Measurements from ENCODE around the gene KRTAP4-8. TPM values are rescaled to one million over a fixed set of nuclear protein-coding genes. Genes with fewer than 3 reads are reported as not detected.
"Not testable (repeated sequence)": the region's sequence is repeated elsewhere in the genome, so short reads cannot be mapped to it uniquely, and the experiment has no call there.

KRTAP4-8 gene
- total and polyA plus RNA-seq, 3 donors from 2014 or later: not detected

DNA sequence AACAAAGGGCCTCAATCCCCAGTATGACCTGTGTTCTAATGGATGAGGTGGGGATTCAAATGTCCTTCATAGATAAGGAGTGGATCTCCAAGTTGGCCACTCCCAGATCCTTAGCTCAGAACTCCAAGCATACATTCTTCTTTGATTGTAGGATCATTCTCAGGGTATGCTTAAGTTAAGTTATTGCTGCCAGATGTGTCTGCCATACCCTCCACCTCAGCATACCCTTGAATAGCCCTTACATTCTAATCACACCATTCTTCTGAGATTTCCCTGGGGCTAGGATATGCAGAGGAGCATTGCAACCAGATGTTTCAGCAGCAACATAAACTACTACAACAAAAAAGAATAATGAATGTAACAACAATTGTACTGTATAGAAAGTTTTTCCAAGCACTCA, 30.7 kb downstream of the KRTAP4-8 start:
- Histone ChIP-seq H3K27me3 (no peaks in the 10 kb centered on the region), H3K4me3 (no peak overlapping the region), H3K27ac (no peak overlapping the region), H3K4me1 (no peaks in the 10 kb centered on the region), H3K36me3 (ENCODE audit: low read depth, missing control alignments) (no peaks in the 10 kb centered on the region), H3K9me3 (no peaks in the 10 kb centered on the region)
- intact Hi-C loops (cut with DNase I; ENCODE audit: low total_unique reads): no loop called here
- TF ChIP-seq, protein P1, sequence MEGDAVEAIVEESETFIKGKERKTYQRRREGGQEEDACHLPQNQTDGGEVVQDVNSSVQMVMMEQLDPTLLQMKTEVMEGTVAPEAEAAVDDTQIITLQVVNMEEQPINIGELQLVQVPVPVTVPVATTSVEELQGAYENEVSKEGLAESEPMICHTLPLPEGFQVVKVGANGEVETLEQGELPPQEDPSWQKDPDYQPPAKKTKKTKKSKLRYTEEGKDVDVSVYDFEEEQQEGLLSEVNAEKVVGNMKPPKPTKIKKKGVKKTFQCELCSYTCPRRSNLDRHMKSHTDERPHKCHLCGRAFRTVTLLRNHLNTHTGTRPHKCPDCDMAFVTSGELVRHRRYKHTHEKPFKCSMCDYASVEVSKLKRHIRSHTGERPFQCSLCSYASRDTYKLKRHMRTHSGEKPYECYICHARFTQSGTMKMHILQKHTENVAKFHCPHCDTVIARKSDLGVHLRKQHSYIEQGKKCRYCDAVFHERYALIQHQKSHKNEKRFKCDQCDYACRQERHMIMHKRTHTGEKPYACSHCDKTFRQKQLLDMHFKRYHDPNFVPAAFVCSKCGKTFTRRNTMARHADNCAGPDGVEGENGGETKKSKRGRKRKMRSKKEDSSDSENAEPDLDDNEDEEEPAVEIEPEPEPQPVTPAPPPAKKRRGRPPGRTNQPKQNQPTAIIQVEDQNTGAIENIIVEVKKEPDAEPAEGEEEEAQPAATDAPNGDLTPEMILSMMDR (IDR thresholded peaks at IDR 0.05): no peak
- no peak for TF ChIP-seq POLR2A (IDR thresholded peaks at IDR 0.05)
- DNase-seq: no peak

DNA sequence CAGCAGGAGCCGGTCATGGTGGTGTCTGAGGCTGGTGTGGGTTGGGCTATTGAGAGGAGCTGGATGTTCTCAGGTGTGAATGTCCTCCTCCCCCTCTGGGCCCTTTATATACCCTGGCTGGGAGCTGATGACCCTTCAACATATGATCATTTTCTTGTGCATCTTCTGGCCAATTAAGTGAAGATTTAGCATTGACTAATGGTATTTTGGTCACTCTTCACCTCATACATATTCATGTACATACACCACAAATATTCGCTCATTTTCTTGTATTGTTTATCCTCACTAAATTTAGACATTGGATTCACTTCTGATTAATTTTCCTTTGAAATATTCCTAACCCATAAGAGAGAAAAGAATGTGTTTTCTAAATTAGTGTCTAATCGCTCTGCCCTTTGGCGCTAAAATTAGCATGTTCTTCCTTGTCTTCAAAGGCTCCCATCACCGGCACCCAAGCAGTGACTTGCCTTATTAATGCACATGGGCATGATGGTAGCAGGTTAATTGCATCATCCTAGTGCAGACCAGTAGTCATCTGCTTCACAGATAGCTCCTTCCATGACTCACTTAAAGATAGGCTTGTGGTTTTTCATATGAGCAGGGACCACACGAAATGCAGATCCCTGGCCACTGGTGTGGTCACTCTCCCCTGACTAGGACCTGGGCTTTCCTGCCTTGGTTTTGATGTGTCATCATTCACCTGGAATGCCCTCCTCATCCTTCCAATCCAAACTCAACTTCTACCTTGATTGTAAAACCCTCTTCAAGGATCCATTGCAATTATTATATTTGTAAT, 31.9 kb downstream of the KRTAP4-8 start, which contains the start of gene KRTAP2-4:
Gene KRTAP2-4 (minus strand): TSS at position 51 of the 796 bp plus-strand sequence. CDS start 34 bp downstream, at position 17.
- intact Hi-C loops (cut with DNase I; ENCODE audit: low total_unique reads): no loop called here
- no peak within 1 kb of the TSS for H3K27ac ChIP-seq
- H3K36me3 ChIP-seq (ENCODE audit: low read depth, missing control alignments): no peaks in the 10 kb centered on the region
- DNase-seq: no peak
- H3K4me1 ChIP-seq: no peaks in the 10 kb centered on the region
- H3K4me3 ChIP-seq: no peak within 1 kb of the TSS
- H3K9me3 ChIP-seq: no peaks in the 10 kb centered on the region
- H3K27me3 ChIP-seq: no peaks in the 10 kb centered on the region
- no peak for TF ChIP-seq POLR2A (IDR thresholded peaks at IDR 0.05)
- TF ChIP-seq, protein P1 (IDR thresholded peaks at IDR 0.05): no peak
- WGBS, 2 donors: 90 to 96% methylated on average over 5 of the region's 6 CpGs

DNA sequence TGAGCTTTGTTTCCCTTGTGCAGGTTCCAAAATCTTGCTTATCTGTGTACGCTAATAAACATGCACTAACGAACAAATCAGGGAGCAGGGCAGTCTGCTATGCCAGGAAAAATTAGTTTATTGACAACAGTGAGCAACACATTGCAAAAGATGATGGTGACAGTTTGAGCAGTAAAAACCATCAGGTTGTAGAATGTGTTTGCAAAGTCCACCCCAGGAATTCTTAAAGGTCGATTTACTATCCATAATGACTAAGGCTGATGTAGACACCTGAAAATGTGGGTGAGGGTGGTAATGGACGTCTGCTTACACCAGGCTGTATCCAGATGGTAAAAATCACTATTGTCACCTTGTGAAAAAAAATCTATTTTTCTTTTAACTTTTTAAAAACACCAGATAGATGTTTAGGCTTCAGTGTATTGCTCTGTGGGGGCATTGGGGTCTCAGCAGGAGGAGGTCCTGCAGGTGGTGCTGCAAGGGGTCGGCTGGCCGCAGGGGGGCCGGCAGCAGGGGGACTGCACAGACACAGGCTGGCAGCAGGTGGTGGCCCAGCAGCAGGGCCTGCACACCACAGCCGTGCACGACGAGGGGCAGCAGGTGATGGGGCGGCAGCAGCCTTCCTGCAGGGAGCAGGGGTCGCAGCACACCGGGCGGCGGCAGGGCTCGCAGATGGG, 32.8 kb downstream of the KRTAP4-8 start:
- H3K9me3 ChIP-seq; H3K27me3 ChIP-seq; DNase-seq; H3K36me3 ChIP-seq (ENCODE audit: low read depth, missing control alignments); H3K4me1 ChIP-seq; intact Hi-C loops (cut with DNase I; ENCODE audit: low total_unique reads); H3K27ac ChIP-seq; H3K4me3 ChIP-seq: not testable (repeated sequence)
- WGBS, 2 donors: 57 to 71% methylated on average over 6 to 7 of the region's 16 CpGs

DNA sequence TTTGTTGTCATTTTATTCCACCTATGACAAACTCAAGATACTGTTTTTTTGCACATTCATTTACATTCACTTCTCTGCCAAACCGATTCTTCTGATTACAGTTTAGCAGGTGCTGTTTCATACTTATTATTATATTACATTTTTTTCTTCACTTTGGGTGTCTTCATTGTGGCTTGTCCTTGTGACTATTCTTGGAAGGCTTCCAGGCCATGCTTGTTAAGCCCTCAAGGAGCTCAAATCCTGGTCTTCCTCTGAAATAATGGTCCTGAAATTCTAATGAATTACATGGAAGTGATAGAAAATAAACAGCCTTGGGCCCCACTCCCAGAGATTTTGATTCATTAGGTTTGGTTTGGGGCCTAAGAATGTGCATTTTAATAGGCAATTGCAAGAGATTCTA, 33.6 kb downstream of the KRTAP4-8 start:
- Histone ChIP-seq H3K36me3 (ENCODE audit: low read depth, missing control alignments) (no peaks in the 10 kb centered on the region), H3K9me3 (no peaks in the 10 kb centered on the region), H3K27ac (no peak overlapping the region), H3K4me3 (no peak overlapping the region), H3K27me3 (no peaks in the 10 kb centered on the region), H3K4me1 (no peaks in the 10 kb centered on the region)
- intact Hi-C loops (cut with DNase I; ENCODE audit: low total_unique reads): no loop called here
- no peak for TF ChIP-seq POLR2A (IDR thresholded peaks at IDR 0.05)
- TF ChIP-seq, protein P1 (IDR thresholded peaks at IDR 0.05): no peak
- no peak for DNase-seq
- WGBS, 2 donors: 91 to 96% methylated on average over 1 of the region's 1 CpG

DNA sequence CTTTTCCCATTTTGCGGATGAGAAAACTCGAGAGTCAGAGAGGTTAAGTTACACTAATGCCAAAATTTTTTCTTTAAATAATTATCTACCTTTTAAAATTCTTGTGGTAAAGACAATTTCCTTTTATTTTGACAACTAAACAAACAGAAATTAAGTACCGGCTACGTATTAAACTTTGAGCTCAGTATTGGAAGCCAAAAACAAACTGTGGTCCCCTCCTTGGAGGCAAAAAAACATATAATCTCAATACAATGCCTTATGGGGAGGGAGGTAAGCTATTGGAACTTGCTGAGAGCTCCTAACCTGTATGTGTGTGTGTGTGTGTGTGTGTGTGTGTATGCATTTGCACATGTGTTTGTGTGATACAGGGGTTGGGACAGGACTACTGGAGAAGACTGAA, 34.5 kb downstream of the KRTAP4-8 start:
- no peak for DNase-seq
- Histone ChIP-seq H3K4me1 (no peaks in the 10 kb centered on the region), H3K27me3 (no peaks in the 10 kb centered on the region), H3K9me3 (no peaks in the 10 kb centered on the region), H3K4me3 (no peak overlapping the region), H3K27ac (no peak overlapping the region), H3K36me3 (ENCODE audit: low read depth, missing control alignments) (no peaks in the 10 kb centered on the region)
- WGBS, 2 donors: 85 to 88% methylated on average over 4 of the region's 4 CpGs
- intact Hi-C loops (cut with DNase I; ENCODE audit: low total_unique reads): no loop called here
- no peak for TF ChIP-seq POLR2A (IDR thresholded peaks at IDR 0.05)
- TF ChIP-seq, protein P1 (IDR thresholded peaks at IDR 0.05): no peak
